ENCODE data around the gene CST2.
A peak's percentile ranks its signal among the peaks of the same experiment; 100 is the strongest.
"Not testable (repeated sequence)": the region's sequence is repeated elsewhere in the genome, so short reads cannot be mapped to it uniquely, and the experiment has no call there.

The CST2 gene

GRCh38 chr20:23810349-23810748, 16.2 kb downstream of the CST2 start:
- DNase-seq (ENCODE audit: low spot score): not testable (repeated sequence)

- DNase-seq (ENCODE audit: low spot score): no peak
Observed at GRCh38 chr20:23800865-23801264, 25.7 kb downstream of the CST2 start.

DNA sequence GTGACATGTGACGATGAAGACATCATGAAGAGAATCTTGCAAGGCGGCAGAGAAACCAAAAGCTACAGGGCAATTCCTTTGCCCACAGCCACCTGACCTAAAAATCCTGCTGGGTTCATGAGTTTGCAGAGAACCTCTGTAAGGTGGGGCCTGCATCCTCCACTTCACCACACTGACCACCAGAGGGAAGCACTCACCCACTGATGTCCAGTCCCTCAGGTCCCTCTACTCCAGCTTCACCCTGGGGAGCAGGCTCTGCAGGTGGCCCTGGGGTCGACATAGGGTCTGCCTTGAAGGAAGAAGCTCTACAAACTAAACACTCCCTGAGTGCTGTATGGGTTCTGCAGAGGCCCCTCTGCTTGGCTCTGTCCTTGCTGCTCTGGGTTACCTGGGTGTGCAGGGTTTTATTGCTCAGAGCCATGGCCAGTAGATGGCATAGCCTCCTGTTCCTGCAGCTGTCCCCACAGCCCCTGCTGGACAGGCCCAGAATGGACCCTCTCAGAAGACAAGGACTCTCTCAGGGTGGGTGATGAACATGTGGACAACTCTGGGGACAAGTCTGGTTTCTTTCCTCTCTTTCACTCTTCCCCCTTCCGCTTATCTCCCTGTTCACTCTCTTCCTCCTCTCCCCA, 27.2 kb downstream of the CST2 start:
- not testable (repeated sequence) for DNase-seq (ENCODE audit: low spot score)

DNA sequence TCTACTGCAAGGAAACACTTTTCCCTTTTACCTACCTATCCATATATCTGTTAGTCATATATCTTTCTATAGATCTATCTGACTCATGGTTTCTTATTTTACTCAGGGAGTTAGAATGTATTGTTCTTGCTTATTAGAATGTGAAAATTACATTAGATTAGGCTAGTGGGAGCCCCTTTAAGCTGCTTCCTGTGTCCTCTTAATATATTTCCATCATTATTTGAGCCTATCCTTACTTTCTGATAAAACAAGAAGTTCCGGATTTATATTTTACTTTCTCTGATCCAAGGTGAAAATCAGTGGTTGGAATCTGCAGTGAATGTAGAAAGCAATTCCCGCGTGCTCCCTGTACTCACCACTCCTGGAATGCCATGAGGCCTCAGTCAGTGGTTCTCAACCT, 31.0 kb downstream of the CST2 start:
- DNase-seq (ENCODE audit: low spot score): no peak

DNA sequence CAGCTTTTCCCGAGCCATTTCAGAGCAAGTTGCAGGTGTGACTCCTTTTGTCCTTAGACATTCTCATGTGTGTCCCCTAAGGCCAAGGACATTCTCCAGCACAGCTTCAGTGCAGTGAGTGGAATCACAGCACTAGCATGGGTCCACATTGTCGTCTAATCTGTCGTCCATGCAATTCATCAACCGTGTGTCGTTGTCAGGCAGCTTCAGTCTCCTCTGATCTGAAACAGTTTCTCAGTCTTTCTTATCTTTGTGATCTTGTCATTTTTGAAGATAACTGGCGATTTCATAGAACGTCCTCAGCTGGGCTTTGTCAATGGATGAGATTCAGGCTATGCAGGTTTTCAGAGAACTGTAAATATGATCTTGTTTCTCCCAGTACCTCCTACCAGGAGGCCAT, 31.7 kb downstream of the CST2 start:
- no peak for DNase-seq (ENCODE audit: low spot score)

- DNase-seq (ENCODE audit: low spot score): no peak
Observed at GRCh38 chr20:23794065-23794464, 32.5 kb downstream of the CST2 start.

DNA sequence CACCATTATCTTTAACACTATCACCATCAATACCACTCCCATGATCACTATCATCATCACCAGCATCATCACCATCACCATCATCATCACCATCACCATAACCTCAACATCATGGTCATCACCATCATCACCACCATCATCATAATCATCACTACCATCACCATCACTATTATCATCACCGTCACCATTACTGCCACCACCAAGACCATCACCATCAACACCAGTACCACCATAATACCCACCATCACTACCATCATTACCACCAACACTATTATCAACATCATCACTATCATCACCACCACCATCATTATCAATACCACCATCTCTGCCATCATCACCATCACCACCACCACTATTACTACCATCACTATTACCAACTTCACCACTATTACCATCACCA, 43.1 kb downstream of the CST2 start:
- no peak for DNase-seq (ENCODE audit: low spot score)

DNA sequence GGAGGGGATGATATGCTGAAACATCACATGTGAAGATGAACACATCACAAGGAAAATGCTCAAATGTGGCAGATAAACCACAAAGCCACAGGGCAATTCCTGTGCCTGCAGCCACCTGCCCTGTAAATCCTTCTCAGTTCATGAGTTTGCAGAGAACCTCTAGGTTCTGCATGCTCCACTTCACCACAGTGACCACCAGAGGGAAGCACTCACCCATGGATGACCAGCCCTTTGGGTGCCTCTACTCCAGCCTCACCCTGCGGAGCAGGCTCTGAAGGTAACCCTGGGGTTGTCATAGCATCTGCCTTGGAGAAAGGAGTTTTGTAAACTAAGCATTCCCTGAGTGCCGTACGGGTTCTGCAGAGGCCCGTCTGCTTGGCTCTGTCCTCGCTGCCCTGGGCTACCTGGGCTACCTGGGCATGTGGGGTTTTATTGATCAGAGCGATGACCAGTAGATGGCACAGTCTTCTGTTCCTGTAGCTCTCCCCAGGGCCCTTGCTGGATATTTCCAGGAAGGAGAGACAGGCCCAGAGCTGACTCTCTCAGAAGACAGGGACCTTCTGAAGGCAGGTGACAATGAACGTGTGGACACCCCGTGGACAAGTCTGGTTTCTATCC, 44.1 kb downstream of the CST2 start:
- DNase-seq (ENCODE audit: low spot score): peak; percentile 1

DNA sequence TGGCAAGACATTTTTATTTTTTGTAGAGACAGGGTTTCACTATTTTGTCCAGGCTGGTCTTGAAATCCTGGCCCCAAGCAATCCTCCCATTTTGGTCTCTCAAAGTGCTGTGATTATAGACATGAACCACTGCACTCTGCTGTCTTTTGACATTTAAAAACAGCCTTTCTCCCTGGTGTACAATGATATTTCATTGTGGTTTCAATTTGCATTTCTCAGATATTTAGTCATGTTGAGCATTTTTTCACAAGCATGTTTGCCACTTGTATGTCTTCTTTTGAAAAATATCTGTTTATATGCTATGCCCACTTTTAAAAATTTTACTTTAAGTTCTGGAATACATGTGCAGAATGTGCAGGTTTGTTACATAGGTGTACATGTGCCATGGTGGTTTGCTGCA, 47.9 kb downstream of the CST2 start:
- not testable (repeated sequence) for DNase-seq (ENCODE audit: low spot score)

DNA sequence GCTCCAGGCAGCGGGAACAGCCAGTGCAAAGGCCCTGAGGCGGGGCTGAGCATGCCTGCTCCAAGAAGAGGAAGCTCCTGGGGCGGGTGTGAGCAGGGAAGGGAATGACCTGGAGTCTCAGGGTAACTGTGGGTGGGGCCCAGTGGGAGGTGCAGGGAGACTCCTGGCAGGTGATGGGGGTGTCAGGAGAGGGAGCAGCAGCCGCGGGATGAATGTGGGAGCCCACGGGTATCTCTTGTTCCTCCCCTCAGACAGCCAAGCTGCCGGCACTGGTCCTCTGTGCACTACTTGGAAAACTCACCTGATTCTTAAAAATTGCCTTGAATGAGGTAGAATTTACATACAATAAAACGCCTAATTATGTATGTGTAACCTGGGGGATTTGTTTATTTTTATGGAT, 49.1 kb downstream of the CST2 start:
- not testable (repeated sequence) for DNase-seq (ENCODE audit: low spot score)

- no peak for DNase-seq (ENCODE audit: low spot score)
Observed at GRCh38 chr20:23776067-23776771, 50.3 kb downstream of the CST2 start.

DNA sequence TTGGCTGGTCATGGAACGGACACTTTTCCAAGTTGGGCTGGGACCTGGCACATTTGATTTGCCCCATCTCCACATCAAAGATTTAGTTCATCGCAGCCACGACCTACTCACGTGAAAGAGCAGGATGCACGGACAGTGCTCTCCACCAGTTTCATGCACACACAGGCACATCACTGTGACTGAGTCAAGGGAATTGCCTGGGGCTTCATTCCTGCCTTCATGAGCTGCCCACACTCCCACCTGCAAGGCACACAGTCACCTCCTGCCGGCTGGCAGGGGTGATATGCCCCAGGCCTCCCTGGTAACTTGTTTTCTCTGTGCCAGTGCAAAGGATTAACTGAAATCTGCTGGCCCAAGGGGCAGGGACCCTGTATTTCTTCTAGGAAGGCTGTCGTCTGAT, 52.4 kb downstream of the CST2 start:
- no peak for DNase-seq (ENCODE audit: low spot score)

Measured in globus pallidus (tissue), 1 donor.